Thoracic aorta (tissue), 2 donors: ENCODE measurements around the gene PMPCA. TPM values are rescaled to one million over a fixed set of nuclear protein-coding genes. Genes with fewer than 3 reads are reported as not detected.

ENCODE experiments used
- ATAC-seq: fragments of 150-250 bp; one replicate; pipeline ENCODE4 v1.8.0; 2017; ENCODE audit warnings: low read depth; ENCODE audit not compliant: insufficient number of reproducible peaks, low FRiP score
- DNase-seq: peaks from one replicate; pipeline ENCODE4 v3.0.0-alpha.2; 2020; ENCODE audit warnings: low spot score
- H3K27ac ChIP-seq, 2 donors: fragments of 200-600 bp; sonication (generic); 1 replicate in 1 of 2; 2 replicates in 1 of 2; pipeline ENCODE4 v1.5.1; 2016; ENCODE audit warnings: mild to moderate bottlenecking in 2 of 2, moderate library complexity in 2 of 2
- H3K27me3 ChIP-seq: fragments of 200-600 bp; sonication (generic); replicated peaks from 2 replicates; pipeline ENCODE4 v1.6.0; 2016; ENCODE audit warnings: mild to moderate bottlenecking; ENCODE audit not compliant: insufficient read depth
- H3K36me3 ChIP-seq: fragments of 200-600 bp; sonication (generic); one replicate; pipeline ENCODE4 v1.5.1; 2016
- H3K4me1 ChIP-seq, 2 donors: fragments of 200-600 bp; sonication (generic); 1 replicate in 1 of 2; 2 replicates in 1 of 2; pipeline versions ENCODE4 v1.5.1 to v1.6.0; 2016; ENCODE audit warnings: low read depth in 2 of 2, mild to moderate bottlenecking in 1 of 2; ENCODE audit not compliant: control insufficient read depth in 1 of 2
- H3K4me3 ChIP-seq: fragments of 200-600 bp; sonication (generic); 2 replicates; pipeline ENCODE4 v1.5.1; 2016; ENCODE audit warnings: mild to moderate bottlenecking
- H3K9me3 ChIP-seq: fragments of 200-600 bp; sonication (generic); 2 replicates; pipeline ENCODE4 v1.5.1; 2016
- total RNA-seq, 2 donors: library from RNA; depleted of rRNA; stranded (reverse); fragments of >200 nt; gene quantifications; one replicate each; pipeline versions ENCODE4 v1.1.0 to v1.2.3, GENCODE V29; 2016
- TF ChIP-seq, protein P1 (sequence below): fragments of 200-600 bp; sonication (generic); IDR thresholded peaks from one replicate; pipeline ENCODE4 v1.5.1; 2019; ENCODE audit warnings: antibody characterized with exemption

The PMPCA gene
- total RNA-seq, 2 donors from 2014 or later = 28.7 to 43.0 TPM

DNA sequence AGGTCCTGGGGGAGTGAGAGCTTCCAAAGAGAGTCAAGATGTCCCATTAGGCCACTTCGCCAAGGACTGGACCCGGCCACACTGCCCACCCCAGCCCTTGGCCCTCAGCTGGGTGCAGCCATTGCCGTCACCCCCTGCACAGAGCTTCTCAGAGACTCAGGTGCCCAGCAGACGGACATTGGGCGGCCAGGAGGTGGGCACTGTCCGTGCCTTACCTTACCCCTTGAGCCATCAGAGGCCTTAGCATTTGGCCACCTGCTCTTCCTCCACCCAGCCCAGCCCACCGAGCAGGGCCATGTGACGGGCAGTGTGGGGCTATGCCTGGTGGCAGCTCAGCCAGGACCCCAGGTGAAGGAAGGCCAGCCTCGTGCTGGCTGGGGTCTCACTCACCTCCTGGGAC, 43.6 kb upstream of the PMPCA start:
- ATAC-seq (no peak), DNase-seq (no peak)
- Histone ChIP-seq H3K27me3 (no peaks in the 10 kb centered on the region), H3K4me1 (peaks cover 5 to 16% of the 10 kb centered on the region in 2 donors), H3K4me3 (no peak overlapping the region), H3K27ac (no peak overlapping the region), H3K36me3 (no peaks in the 10 kb centered on the region), H3K9me3 (no peaks in the 10 kb centered on the region)
- TF ChIP-seq, protein P1, sequence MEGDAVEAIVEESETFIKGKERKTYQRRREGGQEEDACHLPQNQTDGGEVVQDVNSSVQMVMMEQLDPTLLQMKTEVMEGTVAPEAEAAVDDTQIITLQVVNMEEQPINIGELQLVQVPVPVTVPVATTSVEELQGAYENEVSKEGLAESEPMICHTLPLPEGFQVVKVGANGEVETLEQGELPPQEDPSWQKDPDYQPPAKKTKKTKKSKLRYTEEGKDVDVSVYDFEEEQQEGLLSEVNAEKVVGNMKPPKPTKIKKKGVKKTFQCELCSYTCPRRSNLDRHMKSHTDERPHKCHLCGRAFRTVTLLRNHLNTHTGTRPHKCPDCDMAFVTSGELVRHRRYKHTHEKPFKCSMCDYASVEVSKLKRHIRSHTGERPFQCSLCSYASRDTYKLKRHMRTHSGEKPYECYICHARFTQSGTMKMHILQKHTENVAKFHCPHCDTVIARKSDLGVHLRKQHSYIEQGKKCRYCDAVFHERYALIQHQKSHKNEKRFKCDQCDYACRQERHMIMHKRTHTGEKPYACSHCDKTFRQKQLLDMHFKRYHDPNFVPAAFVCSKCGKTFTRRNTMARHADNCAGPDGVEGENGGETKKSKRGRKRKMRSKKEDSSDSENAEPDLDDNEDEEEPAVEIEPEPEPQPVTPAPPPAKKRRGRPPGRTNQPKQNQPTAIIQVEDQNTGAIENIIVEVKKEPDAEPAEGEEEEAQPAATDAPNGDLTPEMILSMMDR = no peak

DNA sequence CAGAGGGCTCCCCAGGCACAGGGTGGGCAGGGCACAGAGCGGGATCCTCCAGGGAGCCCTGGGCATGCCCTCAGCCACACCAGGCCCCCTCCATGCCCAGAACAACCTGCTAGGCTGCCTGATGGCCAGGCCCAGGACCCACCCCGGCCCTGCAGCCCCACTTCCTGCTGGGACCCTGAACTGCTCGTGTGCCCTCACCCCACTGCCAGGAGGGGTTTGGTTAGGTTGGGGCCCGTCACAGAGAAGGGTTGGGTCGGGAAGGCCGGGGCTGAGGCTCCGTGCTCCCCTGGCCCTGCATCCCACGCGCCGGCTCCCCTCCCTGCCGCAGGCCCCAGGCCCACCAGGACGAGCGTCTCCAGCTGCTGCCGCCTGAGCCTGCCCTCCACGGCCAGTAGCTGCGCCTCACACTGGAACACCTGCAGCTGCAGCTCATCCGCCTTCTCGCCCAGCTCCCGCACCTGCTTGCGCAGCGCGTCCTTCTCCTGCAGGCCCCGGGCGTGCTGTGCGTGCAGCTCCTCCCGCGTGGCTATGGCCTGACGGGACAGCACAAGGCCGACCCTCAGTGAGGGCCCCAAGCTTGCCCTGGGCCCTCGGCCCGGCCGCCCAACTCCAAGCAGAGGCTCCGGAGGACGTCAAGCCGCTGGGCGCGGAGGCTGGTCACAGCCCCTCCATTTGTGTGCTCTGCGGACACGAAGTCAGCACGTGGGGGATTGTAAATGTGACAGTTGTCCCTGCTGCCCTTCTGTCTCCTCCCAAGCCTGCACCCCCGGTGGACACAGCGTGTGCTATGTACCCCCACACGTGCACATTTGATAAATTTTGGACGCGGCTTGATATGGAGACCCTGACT, 42.9 kb upstream of the PMPCA start:
- no peak for DNase-seq
- Histone ChIP-seq H3K4me3 (no peak overlapping the region), H3K36me3 (no peaks in the 10 kb centered on the region), H3K27ac (no peak overlapping the region), H3K4me1 (peaks cover 5 to 12% of the 10 kb centered on the region in 2 donors), H3K9me3 (no peaks in the 10 kb centered on the region), H3K27me3 (no peaks in the 10 kb centered on the region)
- TF ChIP-seq, protein P1 = no peak
- ATAC-seq = no peak

- Histone ChIP-seq H3K4me1 (peaks cover 5 to 8% of the 10 kb centered on the region in 2 donors), H3K27me3 (no peaks in the 10 kb centered on the region), H3K36me3 (no peaks in the 10 kb centered on the region), H3K9me3 (no peaks in the 10 kb centered on the region), H3K4me3 (no peak overlapping the region), H3K27ac (no peak overlapping the region)
- ATAC-seq (no peak), DNase-seq (no peak)
- TF ChIP-seq, protein P1 = no peak
Measured at GRCh38 chr9:136368190-136368589, 42.3 kb upstream of the PMPCA start.

GRCh38 chr9:136370037-136370436, 40.4 kb upstream of the PMPCA start:
- Histone ChIP-seq H3K9me3 (no peaks in the 10 kb centered on the region), H3K27ac (no peak overlapping the region), H3K27me3 (no peaks in the 10 kb centered on the region), H3K36me3 (no peaks in the 10 kb centered on the region), H3K4me3 (no peak overlapping the region), H3K4me1 (no peaks in the 10 kb centered on the region)
- TF ChIP-seq, protein P1 = no peak
- ATAC-seq (no peak), DNase-seq (no peak)

DNA sequence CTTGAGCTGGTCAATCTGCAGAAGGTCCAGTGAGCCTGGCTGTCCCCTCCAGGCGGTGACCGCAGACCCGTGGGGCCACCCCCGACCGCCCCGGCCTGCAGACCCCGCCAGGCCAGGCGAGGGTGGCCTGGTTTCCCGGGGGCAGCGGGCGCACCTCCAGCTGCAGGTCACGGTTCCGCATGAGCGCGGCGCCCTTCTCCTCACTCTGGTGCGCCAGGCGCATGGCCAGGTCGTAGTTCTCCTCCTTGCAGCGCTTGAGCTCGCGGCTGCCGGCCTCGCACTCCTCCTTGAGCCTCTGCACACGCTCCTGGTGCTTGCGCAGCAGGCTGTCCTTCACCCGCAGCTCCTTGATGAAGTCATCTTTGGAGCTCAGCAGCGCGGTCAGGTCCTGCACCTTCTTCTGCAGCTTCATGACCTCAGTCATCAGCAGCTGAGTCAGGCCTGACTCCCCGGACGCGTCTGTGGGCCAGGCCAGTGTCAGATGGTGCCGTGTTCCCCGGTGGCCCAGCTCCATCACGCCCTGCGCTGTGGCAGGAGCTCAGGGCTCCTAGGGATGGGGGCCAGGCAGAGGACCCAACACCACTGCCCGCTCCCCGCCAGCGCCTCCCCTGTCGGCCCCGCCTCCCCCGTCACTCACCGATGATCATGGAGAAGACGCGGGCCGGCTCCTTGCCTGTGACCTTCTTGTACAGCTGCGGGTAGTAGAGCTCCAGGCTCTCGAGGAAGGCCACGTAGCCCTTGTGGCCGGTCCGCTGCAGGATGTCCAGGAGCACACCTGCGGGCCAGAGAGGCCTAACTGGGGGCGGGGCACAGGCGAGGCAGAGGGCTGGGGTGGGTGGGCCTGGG, 39.5 kb upstream of the PMPCA start:
- Histone ChIP-seq H3K4me1 (no peaks in the 10 kb centered on the region), H3K4me3 (no peak overlapping the region), H3K27ac (no peak overlapping the region), H3K9me3 (no peaks in the 10 kb centered on the region), H3K36me3 (no peaks in the 10 kb centered on the region), H3K27me3 (no peaks in the 10 kb centered on the region)
- TF ChIP-seq, protein P1 = no peak
- DNase-seq = no peak
- no peak for ATAC-seq
